Rectal smooth muscle tissue (tissue), 1 donor: ENCODE data around the gene PCP2.
A peak's percentile ranks its signal among the peaks of the same experiment; 100 is the strongest.

Source experiments
- H3K27ac ChIP-seq: one replicate; pipeline ENCODE4 v1.7.0; 2013; ENCODE audit warnings: low read depth, low read length, inconsistent platforms
- H3K27me3 ChIP-seq: one replicate; pipeline ENCODE4 v1.7.0; 2013; ENCODE audit warnings: low read length; ENCODE audit not compliant: control insufficient read depth, insufficient read depth
- H3K36me3 ChIP-seq: one replicate; pipeline ENCODE4 v1.7.0; 2013; ENCODE audit warnings: low read length; ENCODE audit not compliant: control insufficient read depth, insufficient read depth
- H3K4me1 ChIP-seq: one replicate; pipeline ENCODE4 v1.7.0; 2013; ENCODE audit warnings: low read length; ENCODE audit not compliant: control insufficient read depth, insufficient read depth
- H3K4me3 ChIP-seq: one replicate; pipeline ENCODE4 v1.7.0; 2013; ENCODE audit warnings: low read length
- H3K9ac ChIP-seq: one replicate; pipeline ENCODE4 v1.7.0; 2013; ENCODE audit warnings: low read length

The PCP2 gene

DNA sequence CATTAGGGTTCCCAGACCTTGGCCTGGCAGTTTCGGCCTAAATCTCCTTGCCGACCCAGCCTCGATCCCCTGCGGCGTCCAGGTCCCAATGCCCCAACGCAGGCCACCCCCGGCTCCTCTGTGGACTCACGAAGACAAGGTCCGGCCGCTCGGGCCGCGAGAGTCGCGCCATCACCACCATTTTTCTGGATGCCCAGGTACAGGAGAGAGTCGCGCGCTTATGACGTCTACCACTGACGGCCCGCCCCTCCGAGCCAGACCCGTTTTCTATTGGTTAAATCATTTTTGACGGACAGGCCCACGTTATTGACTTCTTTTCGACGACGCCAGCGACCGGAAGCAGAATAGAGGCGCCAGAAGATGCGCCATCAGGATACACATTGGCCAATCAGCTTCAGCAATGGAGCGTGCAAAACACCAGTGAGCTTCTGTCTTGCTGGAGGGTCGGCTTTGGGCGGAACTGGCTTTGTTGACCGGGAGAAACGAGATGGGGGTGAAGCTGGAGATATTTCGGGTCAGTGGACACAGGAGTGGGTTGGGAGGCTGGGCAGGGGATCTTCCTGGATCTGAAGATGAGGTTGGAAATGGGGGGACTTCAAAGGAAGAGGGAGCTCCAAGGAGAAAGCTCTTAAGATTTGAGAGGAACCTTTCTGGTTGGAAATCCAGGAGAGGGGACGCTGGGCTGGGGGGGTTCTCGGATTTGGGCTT lies 4.0 kb downstream of the PCP2 start, which contains the start of the genes PET100 and XAB2:
Gene PET100 (plus strand): TSS at position 447 of the 708 bp plus-strand sequence. CDS start 41 bp downstream, at position 488.
Gene XAB2 (minus strand): TSS at position 199 of the 708 bp plus-strand sequence. CDS start 18 bp downstream, at position 181.
- peak within 1 kb of the TSS; percentile 84 for H3K9ac ChIP-seq
- H3K27ac ChIP-seq = peak within 1 kb of the TSS; percentile 79
- peaks cover 7% of the 10 kb centered on the region for H3K36me3 ChIP-seq
- H3K27me3 ChIP-seq = no peaks in the 10 kb centered on the region
- H3K4me1 ChIP-seq = peaks cover 10% of the 10 kb centered on the region
- H3K4me3 ChIP-seq = peak within 1 kb of the TSS; percentile 95

- peaks cover 9% of the 10 kb centered on the region for H3K36me3 ChIP-seq
- H3K9ac ChIP-seq = peak overlapping the region; percentile 84
- peak overlapping the region; percentile 79 for H3K27ac ChIP-seq
- no peaks in the 10 kb centered on the region for H3K27me3 ChIP-seq
- H3K4me3 ChIP-seq = peak overlapping the region; percentile 95
- peaks cover 10% of the 10 kb centered on the region for H3K4me1 ChIP-seq
These were observed 4.8 kb downstream of the PCP2 start for GRCh38 chr19:7628589-7629311.

DNA sequence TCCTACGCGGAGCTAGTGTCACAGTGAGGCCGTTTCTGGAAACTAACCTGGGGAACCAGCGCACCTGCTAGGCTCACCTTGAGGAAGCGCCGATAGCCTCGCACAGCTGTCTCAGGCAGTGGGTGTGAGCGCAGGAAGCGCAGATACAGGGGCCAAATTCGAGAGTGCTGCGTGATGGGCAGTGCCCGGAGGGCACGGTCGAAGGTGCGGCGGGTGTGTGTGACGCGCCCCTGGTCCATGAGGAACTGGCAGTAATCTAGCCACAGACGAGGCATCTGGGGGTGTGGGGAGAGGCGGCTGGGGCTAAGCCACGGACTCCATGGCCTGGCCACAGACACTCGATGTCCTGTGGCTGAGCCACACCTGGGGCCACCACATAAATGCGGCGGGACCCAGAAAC lies 6.4 kb downstream of the PCP2 start:
- Histone ChIP-seq H3K4me3 (no peak overlapping the region), H3K9ac (no peak overlapping the region), H3K4me1 (peaks cover 10% of the 10 kb centered on the region), H3K36me3 (peaks cover 23% of the 10 kb centered on the region), H3K27me3 (no peaks in the 10 kb centered on the region), H3K27ac (no peak overlapping the region)

- Histone ChIP-seq H3K27ac (no peak overlapping the region), H3K36me3 (peaks cover 34% of the 10 kb centered on the region), H3K27me3 (no peaks in the 10 kb centered on the region)
These were observed 7.7 kb downstream of the PCP2 start for GRCh38 chr19:7625763-7626372.

GRCh38 chr19:7624810-7625209 lies 8.7 kb downstream of the PCP2 start:
- peaks cover 42% of the 10 kb centered on the region for H3K36me3 ChIP-seq

More at GRCh38 chr19:7625763-7626372, 7.7 kb downstream of the PCP2 start:
- H3K4me1 ChIP-seq = peaks cover 10% of the 10 kb centered on the region
- H3K4me3 ChIP-seq = no peak overlapping the region
- H3K9ac ChIP-seq = no peak overlapping the region

GRCh38 chr19:7623725-7624603 lies 9.6 kb downstream of the PCP2 start:
- no peak overlapping the region for H3K27ac ChIP-seq
- no peak overlapping the region for H3K4me3 ChIP-seq
- peaks cover 10% of the 10 kb centered on the region for H3K4me1 ChIP-seq
- no peaks in the 10 kb centered on the region for H3K27me3 ChIP-seq
- no peak overlapping the region for H3K9ac ChIP-seq
- peaks cover 42% of the 10 kb centered on the region for H3K36me3 ChIP-seq

More at GRCh38 chr19:7624810-7625209, 8.7 kb downstream of the PCP2 start:
- H3K9ac ChIP-seq = no peak overlapping the region
- no peak overlapping the region for H3K27ac ChIP-seq
- peaks cover 10% of the 10 kb centered on the region for H3K4me1 ChIP-seq
- no peaks in the 10 kb centered on the region for H3K27me3 ChIP-seq
- H3K4me3 ChIP-seq = no peak overlapping the region

DNA sequence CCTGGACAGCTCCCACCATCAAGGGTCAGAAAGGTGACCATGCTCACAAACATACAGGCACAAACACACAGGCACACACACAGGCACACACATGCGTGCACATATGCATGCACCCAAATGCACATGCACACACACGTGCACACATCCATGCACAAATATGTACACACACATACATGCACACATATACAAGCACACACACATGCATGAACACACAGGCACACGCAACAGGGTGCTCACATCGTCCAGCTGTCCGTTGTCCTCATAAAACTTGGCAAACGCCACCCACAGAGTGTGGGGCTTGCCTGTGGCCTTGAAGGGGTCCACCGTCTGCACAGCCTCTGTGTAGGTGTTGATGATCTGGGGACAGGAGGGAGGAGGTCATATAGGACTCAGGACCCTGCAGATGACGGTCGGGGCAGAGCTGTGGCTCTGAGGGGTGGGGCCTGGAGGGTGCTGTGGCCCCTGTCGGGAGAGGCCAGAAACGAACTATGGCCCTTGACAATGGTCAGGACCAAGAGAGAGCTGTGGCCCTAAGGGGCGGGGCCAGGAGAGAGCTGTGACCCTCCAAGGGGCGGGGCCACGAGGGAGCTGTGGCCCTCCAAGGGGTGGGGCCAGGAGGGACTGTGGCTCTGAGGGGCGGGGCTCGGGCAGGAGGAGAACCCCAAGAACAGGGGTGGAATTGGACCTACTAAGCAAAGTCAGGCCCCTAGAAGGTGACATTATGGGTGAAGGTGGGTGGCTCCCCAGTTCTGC lies 10.4 kb downstream of the PCP2 start:
- H3K4me1 ChIP-seq = peaks cover 3% of the 10 kb centered on the region
- H3K4me3 ChIP-seq = no peak overlapping the region
- no peak overlapping the region for H3K27ac ChIP-seq
- H3K36me3 ChIP-seq = peaks cover 42% of the 10 kb centered on the region
- H3K9ac ChIP-seq = no peak overlapping the region
- H3K27me3 ChIP-seq = no peaks in the 10 kb centered on the region

- H3K4me3 ChIP-seq = no peak overlapping the region
- peaks cover 37% of the 10 kb centered on the region for H3K36me3 ChIP-seq
- H3K27me3 ChIP-seq = no peaks in the 10 kb centered on the region
- no peak overlapping the region for H3K9ac ChIP-seq
- H3K27ac ChIP-seq = no peak overlapping the region
- no peaks in the 10 kb centered on the region for H3K4me1 ChIP-seq
These were observed 12.8 kb downstream of the PCP2 start for GRCh38 chr19:7620442-7621412.

DNA sequence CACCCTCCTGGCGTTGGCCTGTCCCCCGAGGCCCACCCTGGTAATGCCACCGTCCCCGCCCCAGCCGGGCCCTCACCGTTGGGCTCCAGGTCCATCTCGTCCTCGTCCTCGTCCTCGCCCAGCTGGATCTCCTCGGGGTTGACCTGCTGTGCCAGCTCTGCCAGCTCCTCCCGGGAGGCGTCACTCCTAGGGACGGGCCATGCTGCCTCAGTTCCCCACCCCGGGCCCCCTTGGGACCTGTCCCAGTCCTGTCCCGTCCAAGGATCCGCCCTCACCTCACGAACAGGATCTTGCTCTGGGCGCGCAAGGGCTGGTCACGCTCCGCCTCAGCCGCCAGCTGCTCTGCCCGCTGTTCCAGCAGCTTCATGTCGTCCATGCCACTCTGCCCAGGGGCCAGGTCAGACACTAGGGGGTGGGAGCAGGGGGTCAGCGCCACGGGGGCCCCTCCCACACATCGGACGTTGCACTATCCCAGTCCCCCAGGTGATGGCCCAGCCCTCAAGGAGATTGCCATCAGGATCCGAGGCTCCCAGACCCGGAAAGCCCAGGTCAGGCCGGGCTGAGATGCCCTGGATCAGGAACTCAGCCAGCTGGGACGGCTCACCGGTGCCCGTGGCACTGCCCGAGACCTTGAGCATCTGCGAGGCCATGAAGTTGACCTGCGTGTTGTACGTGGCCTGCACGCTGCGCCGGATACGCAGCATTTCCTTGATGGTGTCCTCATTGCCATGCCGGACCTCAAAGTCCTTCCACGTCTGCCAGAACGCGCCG lies 13.7 kb downstream of the PCP2 start:
- H3K4me3 ChIP-seq = no peak overlapping the region
- no peaks in the 10 kb centered on the region for H3K4me1 ChIP-seq
- H3K27ac ChIP-seq = no peak overlapping the region
- H3K36me3 ChIP-seq = peaks cover 37% of the 10 kb centered on the region
- H3K9ac ChIP-seq = no peak overlapping the region
- H3K27me3 ChIP-seq = no peaks in the 10 kb centered on the region

- Histone ChIP-seq H3K4me3 (no peak overlapping the region), H3K36me3 (peaks cover 33% of the 10 kb centered on the region), H3K27me3 (no peaks in the 10 kb centered on the region), H3K4me1 (no peaks in the 10 kb centered on the region), H3K27ac (no peak overlapping the region), H3K9ac (no peak overlapping the region)
These were observed 14.6 kb downstream of the PCP2 start for GRCh38 chr19:7618771-7619510.
